Mesenchymal stem cell (in vitro differentiated cells and primary cell): ENCODE results near the gene CORO2B.

Source experiments
- DNase-seq: peaks from one replicate; pipeline ENCODE4 v3.0.0-alpha.2; 2013
- H2AFZ ChIP-seq: one replicate; pipeline ENCODE4 v1.6.1; 2013; ENCODE audit warnings: low read depth, mild to moderate bottlenecking, control low read depth, inconsistent platforms, low read length, moderate library complexity
- H2AK5ac ChIP-seq: 2 replicates; pipeline ENCODE4 v1.6.1; 2013; ENCODE audit warnings: low read length, moderate library complexity, mild to moderate bottlenecking, inconsistent platforms; ENCODE audit not compliant: severe bottlenecking
- H2BK120ac ChIP-seq: one replicate; pipeline ENCODE4 v1.6.1; 2013; ENCODE audit warnings: low read depth, mild to moderate bottlenecking, inconsistent platforms, low read length, moderate library complexity
- H2BK12ac ChIP-seq, 2 experiments: one replicate each; pipeline ENCODE4 v1.6.1; 2013; ENCODE audit warnings: inconsistent platforms in 2 of 2, low read length in 2 of 2, mild to moderate bottlenecking in 2 of 2, moderate library complexity in 2 of 2, control low read depth in 1 of 2
- H2BK15ac ChIP-seq: one replicate; pipeline ENCODE4 v1.6.1; 2013; ENCODE audit warnings: mild to moderate bottlenecking, low read depth, inconsistent platforms; ENCODE audit not compliant: poor library complexity, severe bottlenecking
- H2BK5ac ChIP-seq: 2 replicates; pipeline ENCODE4 v1.6.1; 2013; ENCODE audit warnings: low read depth, mild to moderate bottlenecking, low read length, control low read depth, inconsistent platforms; ENCODE audit not compliant: poor library complexity, severe bottlenecking
- H3K14ac ChIP-seq, 2 experiments: one replicate each; pipeline ENCODE4 v1.6.1; 2013; ENCODE audit warnings: inconsistent platforms in 2 of 2, low read length in 2 of 2, control low read depth in 1 of 2, mild to moderate bottlenecking in 1 of 2, moderate library complexity in 1 of 2
- H3K18ac ChIP-seq, 2 experiments: one replicate each; pipeline ENCODE4 v1.6.1; 2013; ENCODE audit warnings: inconsistent platforms in 2 of 2, low read length in 2 of 2, control low read depth in 1 of 2, low read depth in 1 of 2, mild to moderate bottlenecking in 1 of 2
- H3K23ac ChIP-seq, 2 experiments: one replicate each; pipeline ENCODE4 v1.6.1; 2013; ENCODE audit warnings: inconsistent platforms in 2 of 2, low read length in 2 of 2, mild to moderate bottlenecking in 2 of 2, moderate library complexity in 2 of 2, control low read depth in 1 of 2
- H3K27ac ChIP-seq: 2 replicates; pipeline ENCODE4 v1.5.1; 2013; ENCODE audit warnings: mild to moderate bottlenecking, moderate library complexity, low read length, control low read depth, inconsistent platforms; ENCODE audit not compliant: poor library complexity, severe bottlenecking
- H3K27me3 ChIP-seq, 2 experiments: 2 replicates each; pipeline versions ENCODE4 v1.6.1 to v1.7.0; 2013; ENCODE audit warnings: low read length in 2 of 2, mild to moderate bottlenecking in 2 of 2, moderate library complexity in 2 of 2, control low read depth in 1 of 2, inconsistent platforms in 1 of 2; ENCODE audit not compliant: control insufficient read depth in 1 of 2, insufficient read depth in 1 of 2
- H3K36me3 ChIP-seq, 2 experiments: 2 replicates each; pipeline versions ENCODE4 v1.6.1 to v1.7.0; 2013; ENCODE audit warnings: low read length in 2 of 2, control low read depth in 1 of 2, inconsistent platforms in 1 of 2, low read depth in 1 of 2, mild to moderate bottlenecking in 1 of 2; ENCODE audit not compliant: insufficient read depth in 2 of 2, control insufficient read depth in 1 of 2
- H3K4ac ChIP-seq, 2 experiments: one replicate each; pipeline ENCODE4 v1.6.1; 2013; ENCODE audit warnings: inconsistent platforms in 2 of 2, low read length in 2 of 2, mild to moderate bottlenecking in 2 of 2, moderate library complexity in 2 of 2, control low read depth in 1 of 2, low read depth in 1 of 2
- H3K4me1 ChIP-seq: 2 replicates; pipeline ENCODE4 v1.6.1; 2013; ENCODE audit warnings: low read depth, low read length, control low read depth; ENCODE audit not compliant: control insufficient read depth, insufficient read depth
- H3K4me2 ChIP-seq: 2 replicates; pipeline ENCODE4 v1.6.1; 2013; ENCODE audit warnings: low read length, mild to moderate bottlenecking, inconsistent platforms; ENCODE audit not compliant: poor library complexity, severe bottlenecking
- H3K4me3 ChIP-seq, 2 experiments: 2 replicates each; pipeline versions ENCODE4 v1.5.1 to v1.7.0; 2013; ENCODE audit warnings: low read length in 2 of 2, mild to moderate bottlenecking in 2 of 2, control low read depth in 1 of 2, low read depth in 1 of 2; ENCODE audit not compliant: insufficient read depth in 1 of 2
- H3K79me1 ChIP-seq: replicated peaks from 2 replicates; pipeline ENCODE4 v1.6.1; 2013; ENCODE audit warnings: mild to moderate bottlenecking, control low read depth, low read length, inconsistent platforms; ENCODE audit not compliant: poor library complexity, severe bottlenecking
- H3K9ac ChIP-seq: 2 replicates; pipeline ENCODE4 v1.7.0; 2013; ENCODE audit warnings: mild to moderate bottlenecking, low read length, moderate library complexity
- H3K9me3 ChIP-seq: 2 replicates; pipeline ENCODE4 v1.7.0; 2013; ENCODE audit warnings: mild to moderate bottlenecking, low read length; ENCODE audit not compliant: control insufficient read depth
- H4K8ac ChIP-seq: one replicate; pipeline ENCODE4 v1.6.1; 2013; ENCODE audit warnings: inconsistent platforms, mild to moderate bottlenecking, low read length, moderate library complexity
- H4K91ac ChIP-seq: one replicate; pipeline ENCODE4 v1.6.1; 2013; ENCODE audit warnings: mild to moderate bottlenecking, low read length, inconsistent platforms
- WGBS: methylation state at CpG from one replicate; pipeline ENCODE4 v1.1.7; 2013; ENCODE audit warnings: mixed read lengths; 5-methylcytosine and 5-hydroxymethylcytosine counted together

Gene CORO2B

DNA sequence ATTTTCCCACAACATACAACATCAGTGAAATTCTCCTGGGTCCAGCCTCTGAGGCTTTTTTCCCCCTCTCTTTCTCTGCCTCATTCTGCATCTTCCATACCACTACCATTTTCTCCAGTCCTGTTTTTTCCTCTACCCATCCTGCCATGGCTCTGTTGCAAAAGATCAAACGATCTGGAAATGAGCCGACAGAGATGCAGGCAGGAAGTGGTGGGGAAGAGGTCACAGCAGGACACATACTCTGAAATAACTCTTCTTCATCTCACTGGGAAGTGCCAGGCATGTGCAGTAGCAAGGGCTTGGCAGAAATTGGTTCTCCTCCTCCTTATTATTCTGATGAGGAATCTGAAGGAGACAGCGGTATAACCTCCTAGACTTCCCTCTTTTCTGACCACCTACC is 114.3 kb downstream of the CORO2B start:
- peaks cover 8% of the 10 kb centered on the region for H3K4me1 ChIP-seq
- H3K9ac ChIP-seq = no peak overlapping the region

DNA sequence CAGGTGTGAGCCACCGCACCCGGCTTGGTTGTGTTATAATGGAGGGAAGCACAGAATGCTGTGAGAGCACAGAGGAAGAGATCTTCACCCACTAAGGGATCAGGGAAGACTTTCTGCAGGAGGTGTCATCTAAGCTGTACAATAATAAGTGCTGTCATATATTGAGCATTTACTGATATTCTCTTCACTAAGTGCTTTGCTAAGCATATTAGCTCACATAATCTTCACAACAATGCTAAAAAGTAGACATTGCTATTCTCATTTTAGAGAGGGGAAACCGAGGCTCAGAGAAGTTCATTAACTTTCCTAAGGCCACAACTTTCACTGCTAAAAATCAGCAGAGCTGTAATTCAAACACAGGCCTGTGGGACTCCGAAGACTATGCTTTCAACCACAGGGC is 115.3 kb downstream of the CORO2B start:
- Histone ChIP-seq H2BK120ac (no peak overlapping the region), H3K4me3 (no peak overlapping the region), H3K36me3 (peaks cover 32 to 48% of the 10 kb centered on the region in 2 experiments), H3K79me1 (no peaks in the 10 kb centered on the region), H3K14ac (no peak overlapping the region), H2AK5ac (no peak overlapping the region), H3K4me1 (peaks cover 9% of the 10 kb centered on the region), H3K9ac (no peak overlapping the region), H3K23ac (no peak overlapping the region), H3K4ac (no peak overlapping the region), H2BK15ac (no peak overlapping the region), H3K9me3 (no peaks in the 10 kb centered on the region), H4K8ac (no peak overlapping the region), H3K27me3 (no peaks in the 10 kb centered on the region), H3K27ac (no peak overlapping the region), H3K18ac (no peak overlapping the region), H4K91ac (no peak overlapping the region), H2AFZ (no peak overlapping the region), H2BK12ac (no peak overlapping the region), H2BK5ac (no peak overlapping the region), H3K4me2 (no peak overlapping the region)
- no peak for DNase-seq
- 89% methylated on average over 4 of the region's 4 CpGs for WGBS

More for the DNA sequence above, 114.3 kb downstream of the CORO2B start:
- Histone ChIP-seq H3K18ac (no peak overlapping the region), H2BK5ac (no peak overlapping the region), H3K79me1 (no peaks in the 10 kb centered on the region), H3K27me3 (no peaks in the 10 kb centered on the region), H3K4me2 (no peak overlapping the region), H3K14ac (no peak overlapping the region), H3K23ac (no peak overlapping the region), H2AK5ac (no peak overlapping the region), H4K91ac (no peak overlapping the region), H3K9me3 (no peaks in the 10 kb centered on the region), H3K36me3 (peaks cover 23 to 38% of the 10 kb centered on the region in 2 experiments), H2BK12ac (no peak overlapping the region), H3K4me3 (no peak overlapping the region), H3K4ac (no peak overlapping the region), H3K27ac (no peak overlapping the region), H2BK15ac (no peak overlapping the region), H2AFZ (no peak overlapping the region), H4K8ac (no peak overlapping the region), H2BK120ac (no peak overlapping the region)
- no peak for DNase-seq
- 27% methylated on average over 3 of the region's 3 CpGs for WGBS

DNA sequence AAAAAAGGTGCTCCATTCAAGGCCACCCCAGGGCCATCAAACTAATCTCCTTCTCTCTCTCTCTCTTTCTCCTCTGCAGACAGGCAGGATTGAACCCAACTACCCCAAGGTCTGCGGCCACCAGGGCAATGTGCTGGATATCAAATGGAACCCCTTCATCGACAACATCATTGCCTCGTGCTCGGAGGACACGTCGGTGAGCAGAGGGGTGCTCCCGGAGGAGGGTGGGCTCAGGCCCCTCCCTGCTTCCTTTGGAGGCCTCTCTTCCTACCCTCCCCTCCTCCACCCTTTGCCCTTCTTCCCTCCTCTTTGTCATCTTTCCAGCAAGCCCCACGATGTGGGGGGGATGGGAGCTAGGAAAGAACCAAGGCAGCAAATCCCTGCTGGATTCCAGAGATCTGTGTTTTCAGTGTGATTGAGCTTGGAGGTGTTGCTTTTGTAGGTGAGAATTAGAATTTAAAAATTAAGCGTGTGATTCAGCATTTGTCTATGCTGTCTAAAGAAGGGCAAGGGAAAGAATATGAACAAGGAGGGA is 116.3 kb downstream of the CORO2B start:
- H2BK120ac ChIP-seq = no peak overlapping the region
- H3K4ac ChIP-seq = no peak overlapping the region
- H4K8ac ChIP-seq = no peak overlapping the region
- H3K9me3 ChIP-seq = no peaks in the 10 kb centered on the region
- H3K4me2 ChIP-seq = no peak overlapping the region
- H3K4me1 ChIP-seq = peaks cover 13% of the 10 kb centered on the region
- no peaks in the 10 kb centered on the region for H3K79me1 ChIP-seq
- DNase-seq = no peak
- no peak overlapping the region for H3K4me3 ChIP-seq
- H2BK5ac ChIP-seq = no peak overlapping the region
- no peak overlapping the region for H2BK15ac ChIP-seq
- no peak overlapping the region for H3K27ac ChIP-seq
- H2AK5ac ChIP-seq = no peak overlapping the region
- H4K91ac ChIP-seq = no peak overlapping the region
- H3K23ac ChIP-seq = no peak overlapping the region
- no peak overlapping the region for H2AFZ ChIP-seq
- no peak overlapping the region for H3K9ac ChIP-seq
- H3K14ac ChIP-seq = no peak overlapping the region
- H3K27me3 ChIP-seq = no peaks in the 10 kb centered on the region
- WGBS = 68% methylated on average over 9 of the region's 9 CpGs
- peaks cover 42 to 50% of the 10 kb centered on the region in 2 experiments for H3K36me3 ChIP-seq
- no peak overlapping the region for H2BK12ac ChIP-seq
- no peak overlapping the region for H3K18ac ChIP-seq

DNA sequence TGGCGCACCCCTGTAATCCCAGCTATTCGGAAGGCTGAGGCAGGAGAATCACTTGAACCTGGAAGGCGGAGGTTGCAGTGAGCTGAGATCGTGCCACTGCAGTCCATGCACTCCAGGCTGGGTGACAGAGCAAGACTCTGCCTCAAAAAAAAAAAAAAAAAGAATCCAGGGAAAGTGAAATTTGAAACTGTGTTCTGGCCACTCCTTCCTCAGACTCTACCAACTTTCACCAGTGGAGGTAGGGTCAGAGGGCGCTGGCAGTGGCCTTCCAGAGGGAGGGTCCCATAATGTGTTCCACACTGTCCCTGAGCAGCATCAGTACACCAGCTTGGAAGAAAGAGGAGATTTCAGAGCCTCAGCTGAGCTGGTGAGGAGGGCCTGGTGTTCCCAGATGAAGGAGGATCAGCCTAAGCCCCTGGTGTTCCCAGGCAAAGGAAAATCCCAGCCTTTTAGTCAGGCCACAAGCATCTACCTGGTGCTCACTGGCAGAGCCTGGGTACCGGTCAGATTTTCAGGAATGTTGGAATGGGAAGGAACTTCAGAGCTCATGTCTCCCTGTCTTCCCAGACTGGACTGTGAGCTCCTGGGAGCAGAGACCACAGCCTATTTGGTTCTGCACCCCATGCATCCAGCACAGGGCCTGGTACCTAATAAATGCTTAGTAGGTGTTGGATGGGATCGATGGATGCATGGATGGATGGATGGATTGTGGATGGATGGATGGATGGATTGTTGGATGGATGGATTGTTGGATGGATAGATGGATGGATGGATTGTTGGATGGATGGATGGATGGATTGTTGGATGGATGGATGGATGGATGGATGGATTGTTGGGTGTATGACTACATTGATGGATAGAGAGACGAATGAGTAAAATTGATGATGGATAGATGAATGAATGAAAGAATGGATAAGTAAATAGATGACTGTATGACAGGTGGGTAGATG is 117.9 kb downstream of the CORO2B start:
- Histone ChIP-seq H3K14ac (no peak overlapping the region), H3K9ac (no peak overlapping the region), H2BK120ac (no peak overlapping the region), H2BK15ac (no peak overlapping the region), H3K4me1 (peaks cover 24% of the 10 kb centered on the region), H3K27ac (no peak overlapping the region), H4K91ac (no peak overlapping the region), H4K8ac (no peak overlapping the region), H3K23ac (no peak overlapping the region), H3K79me1 (no peaks in the 10 kb centered on the region), H3K27me3 (no peaks in the 10 kb centered on the region), H3K36me3 (peaks cover 43 to 51% of the 10 kb centered on the region in 2 experiments), H3K4ac (no peak overlapping the region), H3K18ac (no peak overlapping the region), H3K4me3 (no peak overlapping the region), H3K9me3 (no peaks in the 10 kb centered on the region), H2AFZ (no peak overlapping the region), H2AK5ac (no peak overlapping the region), H3K4me2 (no peak overlapping the region), H2BK12ac (no peak overlapping the region), H2BK5ac (no peak overlapping the region)
- 92% methylated on average over 6 of the region's 8 CpGs for WGBS
- no peak for DNase-seq
